Effector memory CD4-positive, alpha-beta T cell (primary cell): ENCODE data around the gene TMOD1.

Experiments
- DNase-seq, 3 donors: peaks; one replicate each; pipeline ENCODE4 v3.0.0-alpha.2; 2020
- H3K27ac ChIP-seq: 2 replicates; pipeline ENCODE4 v1.7.0; 2013; ENCODE audit warnings: mild to moderate bottlenecking, low read length, moderate library complexity; ENCODE audit not compliant: insufficient read depth, poor library complexity, severe bottlenecking
- H3K27me3 ChIP-seq: replicated peaks from 2 replicates; pipeline ENCODE4 v1.7.0; 2013; ENCODE audit warnings: mild to moderate bottlenecking, low read length; ENCODE audit not compliant: insufficient read depth, control insufficient read depth, poor library complexity, severe bottlenecking
- H3K36me3 ChIP-seq: 2 replicates; pipeline ENCODE4 v1.7.0; 2013; ENCODE audit warnings: mild to moderate bottlenecking, low read length, moderate library complexity; ENCODE audit not compliant: control insufficient read depth, insufficient read depth
- H3K4me1 ChIP-seq: 2 replicates; pipeline ENCODE4 v1.7.0; 2013; ENCODE audit warnings: low read length, mild to moderate bottlenecking; ENCODE audit not compliant: control insufficient read depth, insufficient read depth, poor library complexity, severe bottlenecking
- H3K4me3 ChIP-seq: 2 replicates; pipeline ENCODE4 v1.7.0; 2013; ENCODE audit warnings: low read length, low read depth, mild to moderate bottlenecking; ENCODE audit not compliant: insufficient read depth, poor library complexity, severe bottlenecking
- H3K9me3 ChIP-seq: 2 replicates; pipeline ENCODE4 v1.7.0; 2013; ENCODE audit warnings: mild to moderate bottlenecking, low read length, moderate library complexity; ENCODE audit not compliant: control insufficient read depth

TMOD1 gene

GRCh38 chr9:97563458-97564135 is 62.1 kb downstream of the TMOD1 start:
- Histone ChIP-seq H3K4me3 (no peak overlapping the region), H3K9me3 (no peaks in the 10 kb centered on the region), H3K4me1 (no peaks in the 10 kb centered on the region), H3K36me3 (no peaks in the 10 kb centered on the region), H3K27me3 (no peaks in the 10 kb centered on the region), H3K27ac (no peak overlapping the region)
- DNase-seq = no peak

- no peaks in the 10 kb centered on the region for H3K9me3 ChIP-seq
- H3K27me3 ChIP-seq = no peaks in the 10 kb centered on the region
- no peaks in the 10 kb centered on the region for H3K4me1 ChIP-seq
- no peaks in the 10 kb centered on the region for H3K36me3 ChIP-seq
- no peak overlapping the region for H3K27ac ChIP-seq
- no peak for DNase-seq
- no peak overlapping the region for H3K4me3 ChIP-seq
Observed at GRCh38 chr9:97564291-97565175, 63.1 kb downstream of the TMOD1 start.

GRCh38 chr9:97565262-97565661 is 63.8 kb downstream of the TMOD1 start:
- H3K4me1 ChIP-seq = no peaks in the 10 kb centered on the region
- no peaks in the 10 kb centered on the region for H3K27me3 ChIP-seq
- no peak overlapping the region for H3K27ac ChIP-seq
- H3K4me3 ChIP-seq = no peak overlapping the region
- no peaks in the 10 kb centered on the region for H3K36me3 ChIP-seq
- no peak for DNase-seq
- no peaks in the 10 kb centered on the region for H3K9me3 ChIP-seq

GRCh38 chr9:97567182-97567893 is 65.9 kb downstream of the TMOD1 start:
- H3K27me3 ChIP-seq = no peaks in the 10 kb centered on the region
- no peak overlapping the region for H3K4me3 ChIP-seq
- no peak overlapping the region for H3K27ac ChIP-seq
- H3K9me3 ChIP-seq = no peaks in the 10 kb centered on the region
- no peaks in the 10 kb centered on the region for H3K4me1 ChIP-seq
- DNase-seq = no peak
- H3K36me3 ChIP-seq = no peaks in the 10 kb centered on the region

- no peaks in the 10 kb centered on the region for H3K9me3 ChIP-seq
Observed at GRCh38 chr9:97567894-97568202, 66.4 kb downstream of the TMOD1 start.

GRCh38 chr9:97568461-97569275 is 67.2 kb downstream of the TMOD1 start:
- Histone ChIP-seq H3K4me3 (no peak overlapping the region), H3K27ac (no peak overlapping the region), H3K9me3 (no peaks in the 10 kb centered on the region), H3K27me3 (no peaks in the 10 kb centered on the region), H3K4me1 (no peaks in the 10 kb centered on the region), H3K36me3 (no peaks in the 10 kb centered on the region)
- DNase-seq = no peak

More at GRCh38 chr9:97567894-97568202, 66.4 kb downstream of the TMOD1 start:
- Histone ChIP-seq H3K27me3 (no peaks in the 10 kb centered on the region), H3K4me1 (no peaks in the 10 kb centered on the region), H3K27ac (no peak overlapping the region), H3K36me3 (no peaks in the 10 kb centered on the region), H3K4me3 (no peak overlapping the region)
- DNase-seq = no peak

GRCh38 chr9:97570899-97571298 is 69.4 kb downstream of the TMOD1 start:
- DNase-seq = no peak
- Histone ChIP-seq H3K9me3 (no peaks in the 10 kb centered on the region), H3K4me3 (no peak overlapping the region), H3K27me3 (no peaks in the 10 kb centered on the region), H3K4me1 (no peaks in the 10 kb centered on the region), H3K36me3 (no peaks in the 10 kb centered on the region), H3K27ac (no peak overlapping the region)

- Histone ChIP-seq H3K27ac (no peak overlapping the region), H3K27me3 (no peaks in the 10 kb centered on the region), H3K4me1 (no peaks in the 10 kb centered on the region), H3K9me3 (no peaks in the 10 kb centered on the region), H3K4me3 (no peak overlapping the region), H3K36me3 (no peaks in the 10 kb centered on the region)
- no peak for DNase-seq
Observed at GRCh38 chr9:97571664-97572063, 70.2 kb downstream of the TMOD1 start.

GRCh38 chr9:97572196-97572891 is 70.9 kb downstream of the TMOD1 start:
- Histone ChIP-seq H3K4me3 (no peak overlapping the region), H3K4me1 (no peaks in the 10 kb centered on the region), H3K36me3 (no peaks in the 10 kb centered on the region), H3K9me3 (no peaks in the 10 kb centered on the region), H3K27me3 (no peaks in the 10 kb centered on the region), H3K27ac (no peak overlapping the region)
- DNase-seq = no peak
